Esophagus (tissue), 2 donors: Measurements from ENCODE around the gene PLPP6. TPM values are rescaled to one million over a fixed set of nuclear protein-coding genes. Genes with fewer than 3 reads are reported as not detected.
"Not testable (repeated sequence)": the region's sequence is repeated elsewhere in the genome, so short reads cannot be mapped to it uniquely, and the experiment has no call there.

Experiments
- H3K27ac ChIP-seq, 2 donors: one replicate each; pipeline ENCODE4 v1.5.1; 2013; ENCODE audit warnings: low read depth in 2 of 2, mild to moderate bottlenecking in 2 of 2, inconsistent platforms in 1 of 2, low read length in 1 of 2, moderate library complexity in 1 of 2
- H3K27me3 ChIP-seq, 2 donors: one replicate each; pipeline ENCODE4 v1.6.1; 2013; ENCODE audit warnings: low read length in 2 of 2, control low read depth in 1 of 2, mild to moderate bottlenecking in 1 of 2; ENCODE audit not compliant: insufficient read depth in 2 of 2, control insufficient read depth in 1 of 2
- H3K36me3 ChIP-seq, 2 donors: one replicate each; pipeline ENCODE4 v1.6.1; 2013; ENCODE audit warnings: low read length in 1 of 2; ENCODE audit not compliant: control insufficient read depth in 2 of 2, insufficient read depth in 2 of 2
- H3K4me1 ChIP-seq, 2 donors: one replicate each; pipeline ENCODE4 v1.6.1; 2013; ENCODE audit warnings: low read length in 1 of 2; ENCODE audit not compliant: control insufficient read depth in 2 of 2, insufficient read depth in 2 of 2
- H3K4me3 ChIP-seq, 2 donors: one replicate each; pipeline ENCODE4 v1.5.1; 2013; ENCODE audit warnings: low read length in 2 of 2, mild to moderate bottlenecking in 2 of 2, low read depth in 1 of 2, moderate library complexity in 1 of 2
- H3K9me3 ChIP-seq, 2 donors: one replicate each; pipeline ENCODE4 v1.6.1; 2013; ENCODE audit warnings: mild to moderate bottlenecking in 2 of 2, low read depth in 1 of 2, low read length in 1 of 2, moderate library complexity in 1 of 2; ENCODE audit not compliant: control insufficient read depth in 2 of 2, insufficient read depth in 1 of 2
- WGBS, 2 donors: extraction: QIAGEN DNeasy Blood & Tissue Kit; methylation state at CpG; one replicate each; pipeline ENCODE4 v1.1.7; 2013; 5-methylcytosine and 5-hydroxymethylcytosine counted together
- polyA plus RNA-seq, 2 donors: library from polyadenylated mRNA; stranded (reverse); fragments of 200-250 nt; gene quantifications; one replicate each; pipeline ENCODE4 v1.2.3, GENCODE V29; 2013
- donor health status: healthy with polysubstance abuse.
- donor health status: Bipolar disorder and iron deficiency.

Gene PLPP6
- polyA plus RNA-seq, 2 donors = 5.1 to 6.4 TPM

DNA sequence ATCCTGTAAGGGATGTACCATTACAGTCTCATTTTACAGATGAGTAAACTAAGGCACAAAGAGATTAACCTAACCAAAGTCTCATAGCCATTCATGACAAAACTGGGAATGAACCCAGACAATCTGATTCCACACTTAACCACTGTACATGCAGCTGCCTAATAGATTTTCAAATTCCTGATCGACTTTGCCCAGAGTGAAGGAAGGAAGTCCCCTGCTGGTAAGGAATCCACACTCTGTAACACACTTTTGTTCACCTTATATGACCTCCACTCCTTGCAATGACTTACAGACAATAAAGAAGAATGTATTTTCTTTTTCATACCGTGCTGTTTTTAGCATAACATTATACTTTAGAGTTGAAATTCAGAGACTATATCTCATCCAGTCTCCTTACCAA, 31.3 kb upstream of the PLPP6 start:
- 52 to 55% methylated on average over 2 of the region's 2 CpGs for WGBS, 2 donors
- no peaks in the 10 kb centered on the region for H3K4me1 ChIP-seq

DNA sequence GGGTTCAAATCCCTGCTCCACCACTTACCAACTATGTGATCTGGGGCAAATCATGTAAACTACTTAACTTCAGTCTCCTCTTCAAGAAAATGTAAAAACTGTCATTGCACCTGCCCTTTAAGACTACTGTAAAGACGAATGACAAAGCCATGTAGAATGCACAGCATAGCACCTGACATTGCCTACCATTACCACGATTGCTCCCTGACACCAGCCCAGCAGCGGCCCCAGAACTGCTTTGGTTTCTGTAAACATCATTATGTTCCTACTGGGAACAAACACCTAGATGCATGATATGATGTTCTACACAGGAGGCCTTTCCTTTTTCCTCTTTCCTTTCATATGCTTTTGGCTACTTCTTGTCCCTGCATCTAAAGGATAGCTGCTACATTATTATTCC, 23.1 kb upstream of the PLPP6 start:
- H3K27ac ChIP-seq = no peak overlapping the region
- H3K9me3 ChIP-seq = no peaks in the 10 kb centered on the region
- H3K4me3 ChIP-seq = no peak overlapping the region
- H3K36me3 ChIP-seq = no peaks in the 10 kb centered on the region
- H3K27me3 ChIP-seq = no peaks in the 10 kb centered on the region
- WGBS, 2 donors = 81 to 88% methylated on average over 3 of the region's 3 CpGs
- H3K4me1 ChIP-seq = no peaks in the 10 kb centered on the region

More for the DNA sequence above, 31.3 kb upstream of the PLPP6 start:
- H3K36me3 ChIP-seq = no peaks in the 10 kb centered on the region
- no peak overlapping the region for H3K27ac ChIP-seq
- no peaks in the 10 kb centered on the region for H3K27me3 ChIP-seq
- H3K9me3 ChIP-seq = no peaks in the 10 kb centered on the region
- no peak overlapping the region for H3K4me3 ChIP-seq

DNA sequence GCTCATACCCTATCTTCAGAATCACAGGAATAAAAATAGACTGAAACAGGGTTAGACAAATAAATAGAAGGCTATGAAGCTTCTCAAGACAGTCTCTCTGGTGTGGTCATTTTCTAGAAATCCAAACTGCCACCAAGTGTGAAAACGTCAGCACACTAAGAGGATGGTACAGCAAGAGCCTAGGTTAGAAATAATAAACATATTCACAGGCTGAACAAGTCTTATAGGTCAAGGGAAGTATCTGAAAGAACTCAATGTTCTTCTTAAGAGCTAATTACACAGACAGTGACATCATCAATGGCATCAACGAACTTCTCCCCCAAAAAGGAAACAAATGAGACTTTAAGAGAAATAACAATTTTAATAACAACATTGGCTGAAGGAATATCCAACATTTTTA, 22.7 kb upstream of the PLPP6 start:
- H3K4me3 ChIP-seq = no peak overlapping the region
- H3K27me3 ChIP-seq = no peaks in the 10 kb centered on the region
- no peaks in the 10 kb centered on the region for H3K4me1 ChIP-seq
- 54 to 61% methylated on average over 2 of the region's 2 CpGs for WGBS, 2 donors
- H3K27ac ChIP-seq = no peak overlapping the region
- H3K36me3 ChIP-seq = no peaks in the 10 kb centered on the region
- no peaks in the 10 kb centered on the region for H3K9me3 ChIP-seq

DNA sequence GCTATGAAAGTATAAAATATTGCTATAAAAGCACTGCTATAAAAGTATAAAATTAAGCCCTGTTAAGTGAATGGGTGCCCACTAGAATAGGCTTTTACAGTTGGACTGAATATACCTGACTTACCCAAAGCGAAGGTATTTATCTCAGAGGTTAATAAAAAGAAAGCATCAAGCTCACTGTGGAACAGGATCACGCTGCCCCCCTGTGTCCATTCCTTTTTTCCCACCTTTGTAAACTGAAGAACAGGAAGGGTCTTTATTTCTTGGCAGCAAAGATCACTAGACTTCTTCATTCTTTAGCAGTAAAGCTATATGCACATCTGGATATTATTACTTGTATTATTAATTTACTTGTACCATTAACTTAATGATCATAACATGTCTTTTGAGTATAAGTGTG, 22.1 kb upstream of the PLPP6 start:
- no peak overlapping the region for H3K27ac ChIP-seq
- no peaks in the 10 kb centered on the region for H3K4me1 ChIP-seq
- H3K9me3 ChIP-seq = no peaks in the 10 kb centered on the region
- no peaks in the 10 kb centered on the region for H3K36me3 ChIP-seq
- 65 to 68% methylated on average over 2 of the region's 2 CpGs for WGBS, 2 donors
- H3K27me3 ChIP-seq = no peaks in the 10 kb centered on the region
- no peak overlapping the region for H3K4me3 ChIP-seq

DNA sequence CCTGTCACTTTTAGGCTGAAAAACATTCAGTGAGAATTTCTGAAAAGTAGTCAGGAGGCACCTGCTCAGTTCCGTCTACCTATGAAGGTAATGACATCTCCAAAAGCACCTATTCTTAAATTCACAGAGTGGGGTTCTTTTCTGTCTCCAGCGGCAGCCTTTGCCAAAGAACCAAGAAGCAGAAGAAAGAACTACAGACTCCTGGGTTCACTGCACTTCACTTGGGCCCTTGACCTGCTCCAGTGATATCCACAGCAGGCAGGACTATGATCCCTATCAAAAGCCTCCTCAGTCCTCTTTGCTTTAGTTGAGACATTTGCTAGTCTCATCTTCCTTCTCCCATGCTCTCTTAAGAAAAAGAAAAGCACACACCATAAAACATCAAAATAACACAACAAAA, 19.7 kb upstream of the PLPP6 start:
- Histone ChIP-seq H3K27me3 (no peaks in the 10 kb centered on the region), H3K4me1 (no peaks in the 10 kb centered on the region), H3K4me3 (no peak overlapping the region), H3K9me3 (no peaks in the 10 kb centered on the region), H3K36me3 (no peaks in the 10 kb centered on the region), H3K27ac (no peak overlapping the region)
- 89 to 100% methylated on average over 2 of the region's 2 CpGs for WGBS, 2 donors

DNA sequence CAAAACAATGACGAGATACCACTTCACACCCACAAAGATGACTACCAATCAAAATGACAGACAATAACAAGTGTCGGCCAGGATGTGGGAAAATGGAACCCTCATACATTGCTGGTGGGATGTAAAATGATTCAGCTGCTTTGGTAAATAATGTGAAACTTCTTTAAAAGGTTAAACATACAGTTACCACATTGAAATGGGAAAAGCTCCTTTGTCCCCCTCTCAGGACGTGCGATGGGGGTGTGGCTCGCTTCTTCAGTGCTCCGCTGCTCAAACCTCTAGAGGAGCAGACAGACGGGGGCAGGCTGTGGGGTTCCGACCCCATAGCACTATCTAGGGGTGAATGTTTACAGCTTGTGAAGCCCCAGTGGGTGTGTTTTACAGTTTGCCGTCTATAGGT, 8.0 kb upstream of the PLPP6 start:
- H3K27me3 ChIP-seq = no peaks in the 10 kb centered on the region
- 80 to 83% methylated on average over 9 of the region's 9 CpGs for WGBS, 2 donors
- no peaks in the 10 kb centered on the region for H3K4me1 ChIP-seq
- H3K4me3 ChIP-seq = no peak overlapping the region
- H3K27ac ChIP-seq = no peak overlapping the region
- H3K36me3 ChIP-seq = peaks cover 0 to 4% of the 10 kb centered on the region in 2 donors
- H3K9me3 ChIP-seq = no peaks in the 10 kb centered on the region

DNA sequence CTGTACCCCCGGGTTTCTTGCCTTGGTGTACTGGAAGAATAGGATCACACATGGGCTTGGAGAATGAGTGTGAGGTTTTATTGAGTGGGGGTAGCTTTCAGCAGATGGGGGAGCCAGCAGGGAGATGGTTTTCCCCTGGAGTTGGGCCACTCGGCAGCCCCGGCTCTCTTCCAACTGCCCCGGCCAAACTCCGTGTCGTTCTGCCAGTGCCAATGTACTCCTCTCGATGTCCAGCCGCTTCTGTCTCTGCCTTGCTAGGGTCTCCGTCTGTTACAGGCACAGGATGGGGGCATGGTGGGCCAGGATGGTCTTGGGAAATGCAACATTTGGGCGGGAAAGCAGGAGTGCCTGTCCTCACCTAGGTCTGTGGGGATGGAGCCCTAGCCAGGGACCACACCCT, 7.6 kb upstream of the PLPP6 start:
- H3K27me3 ChIP-seq = no peaks in the 10 kb centered on the region
- H3K4me1 ChIP-seq = no peaks in the 10 kb centered on the region
- no peak overlapping the region for H3K27ac ChIP-seq
- peaks cover 0 to 4% of the 10 kb centered on the region in 2 donors for H3K36me3 ChIP-seq
- no peaks in the 10 kb centered on the region for H3K9me3 ChIP-seq
- no peak overlapping the region for H3K4me3 ChIP-seq
- WGBS, 2 donors = 88 to 96% methylated on average over 10 of the region's 10 CpGs

DNA sequence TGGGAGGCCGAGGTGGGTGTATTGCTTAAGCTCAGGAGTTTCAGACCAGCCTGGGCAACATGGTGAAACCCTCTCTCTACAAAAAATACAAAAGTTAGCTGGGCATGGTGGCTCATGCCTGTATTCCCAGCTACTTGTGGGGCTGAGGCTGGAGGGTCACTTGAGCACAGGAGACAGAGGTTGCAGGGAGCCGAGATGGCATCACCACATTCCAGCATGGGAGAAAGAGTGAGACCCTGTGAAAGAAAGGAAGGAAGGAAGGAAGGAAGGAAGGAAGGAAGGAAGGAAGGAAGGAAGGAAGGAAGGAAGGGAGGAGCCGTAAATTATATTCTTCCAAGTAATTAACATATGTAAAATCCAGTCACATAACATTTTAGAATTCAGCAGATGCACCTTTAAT, 5.9 kb upstream of the PLPP6 start:
- not testable (repeated sequence) for H3K9me3 ChIP-seq, H3K27me3 ChIP-seq, H3K4me3 ChIP-seq, H3K36me3 ChIP-seq, H3K27ac ChIP-seq, H3K4me1 ChIP-seq
- 91 to 92% methylated on average over 3 of the region's 3 CpGs for WGBS, 2 donors

DNA sequence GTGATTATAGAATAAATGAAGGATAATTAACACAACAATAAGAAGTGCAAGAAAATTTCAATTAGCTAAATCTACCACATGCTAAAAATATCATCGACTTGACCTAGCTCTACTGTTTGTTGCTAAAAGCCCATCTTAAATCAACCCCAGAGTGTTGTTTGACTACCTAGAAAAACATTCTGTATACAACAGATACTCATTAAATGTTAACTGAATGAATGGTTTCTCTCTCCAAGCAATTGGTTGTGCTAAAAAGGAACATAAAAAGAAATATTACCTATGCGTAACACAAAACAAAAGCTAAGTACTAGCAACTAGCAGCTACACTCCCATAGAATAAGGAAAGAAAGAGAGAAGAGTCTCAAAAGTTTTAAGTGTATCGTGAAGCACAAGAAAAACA, 5.5 kb upstream of the PLPP6 start:
- Histone ChIP-seq H3K36me3 (peaks cover 0 to 4% of the 10 kb centered on the region in 2 donors), H3K27me3 (no peaks in the 10 kb centered on the region), H3K9me3 (no peaks in the 10 kb centered on the region), H3K27ac (no peak overlapping the region), H3K4me3 (no peak overlapping the region), H3K4me1 (no peaks in the 10 kb centered on the region)
- WGBS, 2 donors = 88 to 91% methylated on average over 3 of the region's 3 CpGs

DNA sequence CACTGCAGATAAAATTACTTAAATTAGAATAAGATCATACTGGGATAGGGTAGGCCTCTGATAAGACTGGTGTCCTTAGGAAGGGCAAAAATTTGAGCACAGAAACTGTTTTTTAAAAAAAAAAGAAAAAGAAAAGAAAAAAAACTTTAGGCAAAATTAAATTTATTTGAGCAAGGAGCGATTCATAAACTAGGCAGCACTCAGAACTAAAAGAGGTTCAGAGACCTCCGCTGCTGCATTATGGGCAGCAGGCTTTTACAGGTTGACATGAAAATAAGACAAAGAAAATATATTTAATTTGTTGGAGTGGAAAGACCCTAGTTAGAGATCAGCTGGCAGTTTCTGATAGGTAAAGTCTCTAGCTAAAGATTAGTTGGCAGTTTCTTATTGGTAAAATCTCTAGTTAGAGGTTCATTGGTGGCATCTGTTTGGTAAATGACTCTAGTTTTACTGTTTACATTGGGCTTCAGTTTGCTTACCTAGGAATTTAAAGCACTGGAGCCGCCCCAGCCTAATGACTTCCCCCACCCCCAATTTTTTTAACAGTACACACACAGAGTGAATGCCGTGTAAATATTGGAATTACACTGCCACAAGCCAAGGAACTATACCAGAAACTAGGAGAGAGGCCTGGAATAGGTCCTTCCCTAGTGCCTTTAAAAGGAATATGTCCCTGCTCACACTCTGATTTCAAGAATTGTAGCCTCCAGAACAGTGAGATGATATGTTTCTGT, 4.5 kb upstream of the PLPP6 start:
- Histone ChIP-seq H3K9me3 (no peaks in the 10 kb centered on the region), H3K4me3 (no peak overlapping the region), H3K27ac (no peak overlapping the region), H3K27me3 (no peaks in the 10 kb centered on the region), H3K36me3 (peaks cover 0 to 4% of the 10 kb centered on the region in 2 donors), H3K4me1 (peaks cover 0 to under 1% of the 10 kb centered on the region in 2 donors)
- 76 to 86% methylated on average over 4 of the region's 4 CpGs for WGBS, 2 donors
